HCEC 1CT (cell line): ENCODE measurements around the gene SIMC1.
"Not testable (repeated sequence)": the region's sequence is repeated elsewhere in the genome, so short reads cannot be mapped to it uniquely, and the experiment has no call there.

Experiments
- DNase-seq: peaks from one replicate; pipeline ENCODE4 v3.0.0-alpha.2; 2017

The SIMC1 gene

GRCh38 chr5:176216393-176216916 lies 21.8 kb upstream of the SIMC1 start:
- not testable (repeated sequence) for DNase-seq

GRCh38 chr5:176217188-176217729 lies 21.0 kb upstream of the SIMC1 start:
- not testable (repeated sequence) for DNase-seq

- DNase-seq = not testable (repeated sequence)
Observed at GRCh38 chr5:176217764-176218163, 20.5 kb upstream of the SIMC1 start.

- not testable (repeated sequence) for DNase-seq
Observed at GRCh38 chr5:176222006-176222405, 16.2 kb upstream of the SIMC1 start.

GRCh38 chr5:176228358-176228757 lies 9.9 kb upstream of the SIMC1 start:
- DNase-seq = not testable (repeated sequence)

GRCh38 chr5:176233253-176233652 lies 5.0 kb upstream of the SIMC1 start:
- DNase-seq = not testable (repeated sequence)

- DNase-seq = peak; percentile 53
Observed at GRCh38 chr5:176235155-176235554, 3.1 kb upstream of the SIMC1 start.

- not testable (repeated sequence) for DNase-seq
Observed at GRCh38 chr5:176238645-176239283, 540 bp downstream of the SIMC1 start.

- DNase-seq = not testable (repeated sequence)
Observed at GRCh38 chr5:176239304-176239703, 1.1 kb downstream of the SIMC1 start.

GRCh38 chr5:176244318-176244717 lies 6.1 kb downstream of the SIMC1 start:
- DNase-seq = not testable (repeated sequence)

GRCh38 chr5:176245074-176245473 lies 6.8 kb downstream of the SIMC1 start:
- DNase-seq = not testable (repeated sequence)

GRCh38 chr5:176245489-176245888 lies 7.3 kb downstream of the SIMC1 start:
- DNase-seq = not testable (repeated sequence)

- DNase-seq = not testable (repeated sequence)
Observed at GRCh38 chr5:176250691-176251090, 12.5 kb downstream of the SIMC1 start.

GRCh38 chr5:176252171-176252570 lies 13.9 kb downstream of the SIMC1 start:
- DNase-seq = not testable (repeated sequence)

- DNase-seq = not testable (repeated sequence)
Observed at GRCh38 chr5:176253370-176254065, 15.3 kb downstream of the SIMC1 start.

- DNase-seq = not testable (repeated sequence)
Observed at GRCh38 chr5:176254066-176254393, 15.8 kb downstream of the SIMC1 start.

GRCh38 chr5:176257871-176258505 lies 19.8 kb downstream of the SIMC1 start:
- DNase-seq = not testable (repeated sequence)

- not testable (repeated sequence) for DNase-seq
Observed at GRCh38 chr5:176260682-176261081, 22.5 kb downstream of the SIMC1 start.

GRCh38 chr5:176266448-176266847 lies 28.2 kb downstream of the SIMC1 start:
- DNase-seq = not testable (repeated sequence)

GRCh38 chr5:176289018-176289417 lies 50.8 kb downstream of the SIMC1 start:
- DNase-seq = not testable (repeated sequence)

GRCh38 chr5:176290057-176290840 lies 52.0 kb downstream of the SIMC1 start:
- DNase-seq = not testable (repeated sequence)

GRCh38 chr5:176305356-176305755 lies 67.1 kb downstream of the SIMC1 start:
- DNase-seq = not testable (repeated sequence)
